HCT116 (cell line): ENCODE data around the gene ABHD1. TPM values are rescaled to one million over a fixed set of nuclear protein-coding genes. Genes with fewer than 3 reads are reported as not detected.

ENCODE experiments used
- ATAC-seq: fragments of 200-7000 bp; cut with Tn5 transposase; 2 replicates; pipeline ENCODE4 v1.9.1; 2020; ENCODE audit warnings: mild to moderate bottlenecking, moderate library complexity
- BruUV-seq: library from RNA; stranded (reverse); fragments of 400-500 nt; replicated peaks from 2 replicates; lab custom pipeline; 2021; lab: Mats Ljungman, UMichigan
- CTCF ChIA-PET: fragments of 300-600 bp; sonication (Branson Sonifier 250); formaldehyde crosslinking; loops from one replicate; lab custom pipeline; 2021; ENCODE audit warnings: antibody characterized with exemption; lab: Charles Lee
- POLR2A ChIA-PET: fragments of 300-600, 350-600 bp; sonication (Branson Sonifier 250); formaldehyde crosslinking; loops from one replicate; lab custom pipeline; 2021; ENCODE audit warnings: antibody characterized with exemption; lab: Charles Lee
- RAD21 ChIA-PET, 2 experiments: fragments of 300-600 bp; sonication (Branson Sonifier 250); formaldehyde crosslinking; loops; one replicate each; lab custom pipeline; 2023; ENCODE audit warnings: low total read pairs in 2 of 2; ENCODE audit not compliant: uncharacterized antibody in 2 of 2, unreplicated experiment in 2 of 2, low non-redundant PET in 1 of 2; lab: Charles Lee
- DNase-seq: peaks from one replicate; pipeline ENCODE4 v3.0.0-alpha.2; 2010; ENCODE audit warnings: low read depth, low spot score
- H2AFZ ChIP-seq: fragments of 200-600 bp; shearing (Covaris generic), sonication (generic); 2 replicates; pipeline ENCODE4 v1.6.1; 2017; ENCODE audit warnings: low read depth, mixed run types, mixed read lengths, antibody characterized with exemption, low read length; ENCODE audit not compliant: poor library complexity, severe bottlenecking
- H3K27ac ChIP-seq: 2 replicates; pipeline ENCODE4 v1.5.1; 2012; ENCODE audit warnings: low read depth, low read length
- H3K27me3 ChIP-seq: fragments of 200-600 bp; sonication (generic); 2 replicates; pipeline ENCODE4 v1.6.1; 2016; ENCODE audit warnings: mixed run types, low read length, mixed read lengths; ENCODE audit not compliant: insufficient read depth
- H3K36me3 ChIP-seq, 2 experiments: fragments of 200-500 bp in 1 of 2; fragments of 200-600 bp in 1 of 2; sonication (Bioruptor generic) in 1 of 2; sonication (generic) in 1 of 2; 2 replicates each; pipeline versions ENCODE4 v1.5.1 to v1.6.1; 2014 to 2016; ENCODE audit warnings: low read length in 2 of 2, inconsistent platforms in 1 of 2, mixed read lengths in 1 of 2, mixed run types in 1 of 2; ENCODE audit not compliant: insufficient read depth in 2 of 2, control insufficient read depth in 1 of 2
- H3K4me1 ChIP-seq, 2 experiments: fragments of 200-600 bp in 1 of 2; sonication (generic) in 1 of 2; 2 replicates each; pipeline versions ENCODE4 v1.5.1 to v1.6.1; 2012 to 2017; ENCODE audit warnings: low read length in 2 of 2, inconsistent platforms in 1 of 2, mild to moderate bottlenecking in 1 of 2, mixed read lengths in 1 of 2, mixed run types in 1 of 2, moderate library complexity in 1 of 2; ENCODE audit not compliant: insufficient read depth in 2 of 2, control insufficient read depth in 1 of 2
- H3K4me2 ChIP-seq: fragments of 200-600 bp; sonication (generic); 2 replicates; pipeline ENCODE4 v1.6.1; 2017; ENCODE audit warnings: mixed run types, low read length, mixed read lengths
- H3K4me3 ChIP-seq, 2 experiments: fragments of 200-600 bp in 1 of 2; sonication (generic) in 1 of 2; replicated peaks in 1 of 2; 2 replicates each; pipeline ENCODE4 v1.5.1; 2011 to 2016; ENCODE audit warnings: low read length in 2 of 2, control low read depth in 1 of 2, low read depth in 1 of 2, mild to moderate bottlenecking in 1 of 2, mixed read lengths in 1 of 2, mixed run types in 1 of 2
- H3K79me2 ChIP-seq: fragments of 200-600 bp; sonication (generic); 2 replicates; pipeline ENCODE4 v1.6.1; 2017; ENCODE audit warnings: mild to moderate bottlenecking, mixed run types, low read length, moderate library complexity, mixed read lengths; ENCODE audit not compliant: insufficient read depth
- H3K9ac ChIP-seq: fragments of 200-600 bp; sonication (generic); 2 replicates; pipeline ENCODE4 v1.6.1; 2016; ENCODE audit warnings: low read length, mixed read lengths
- H3K9me2 ChIP-seq: fragments of 200-600 bp; sonication (generic), shearing (Covaris generic); 2 replicates; pipeline ENCODE4 v1.6.1; 2017; ENCODE audit warnings: mixed run types, mild to moderate bottlenecking, moderate library complexity; ENCODE audit not compliant: insufficient read depth
- H3K9me3 ChIP-seq, 2 experiments: fragments of 200-500 bp in 1 of 2; fragments of 200-600 bp in 1 of 2; sonication (Bioruptor generic) in 1 of 2; sonication (generic) in 1 of 2; 2 replicates each; pipeline ENCODE4 v1.6.1; 2014 to 2017; ENCODE audit warnings: low read length in 2 of 2, mixed read lengths in 2 of 2, inconsistent platforms in 1 of 2, low read depth in 1 of 2, mild to moderate bottlenecking in 1 of 2, mixed run types in 1 of 2, moderate library complexity in 1 of 2; ENCODE audit not compliant: control insufficient read depth in 1 of 2, insufficient read depth in 1 of 2
- H4K20me1 ChIP-seq: fragments of 200-600 bp; sonication (generic), shearing (Covaris generic); 2 replicates; pipeline ENCODE4 v1.6.1; 2017; ENCODE audit warnings: mixed run types, mild to moderate bottlenecking, moderate library complexity; ENCODE audit not compliant: insufficient read depth
- CBX3 ChIP-seq: IDR thresholded peaks from 2 replicates; pipeline ENCODE4 v1.6.1; 2012; ENCODE audit warnings: low read depth
- CEBPB ChIP-seq: IDR thresholded peaks from 2 replicates; pipeline ENCODE4 v1.6.1; 2012; ENCODE audit warnings: low read depth
- FOSL1 ChIP-seq: IDR thresholded peaks from 2 replicates; pipeline ENCODE4 v1.6.1; 2012; ENCODE audit warnings: low read depth
- RAD21 ChIP-seq: IDR thresholded peaks from 2 replicates; pipeline ENCODE4 v1.6.1; 2012; ENCODE audit warnings: low read depth, mild to moderate bottlenecking
- SIN3A ChIP-seq: IDR thresholded peaks from 2 replicates; pipeline ENCODE4 v1.6.1; 2012; ENCODE audit warnings: low read depth
- TCF7L2 ChIP-seq: IDR thresholded peaks from 2 replicates; pipeline ENCODE4 v1.7.0; 2011; ENCODE audit warnings: borderline replicate concordance, inconsistent platforms; ENCODE audit not compliant: insufficient read depth, insufficient read length; ENCODE audit errors: extremely low read depth
- YY1 ChIP-seq: IDR thresholded peaks from 2 replicates; pipeline ENCODE4 v1.6.1; 2011; ENCODE audit warnings: low read length, low read depth, moderate library complexity, mild to moderate bottlenecking; ENCODE audit not compliant: insufficient replicate concordance; ENCODE audit errors: extremely low read depth
- ZFX ChIP-seq: fragments of 450-650 bp; IDR thresholded peaks from 2 replicates; pipeline ENCODE4 v1.6.1; 2017
- intact Hi-C: fragments of 100-400 bp; cut with micrococcal nuclease; formaldehyde crosslinking; loops from 2 replicates; pipeline ENCODE4 v1.10.0; 2022
- total RNA-seq: library from RNA; stranded (reverse); gene quantifications from one replicate; pipeline ENCODE4 v1.2.1, GENCODE V29; 2021; ENCODE audit not compliant: unreplicated experiment
- TF ChIP-seq, protein P1 (sequence below): IDR thresholded peaks from 2 replicates; pipeline ENCODE4 v1.6.1; 2012

The ABHD1 gene
- total RNA-seq, 1 experiment from 2014 or later: not detected

DNA sequence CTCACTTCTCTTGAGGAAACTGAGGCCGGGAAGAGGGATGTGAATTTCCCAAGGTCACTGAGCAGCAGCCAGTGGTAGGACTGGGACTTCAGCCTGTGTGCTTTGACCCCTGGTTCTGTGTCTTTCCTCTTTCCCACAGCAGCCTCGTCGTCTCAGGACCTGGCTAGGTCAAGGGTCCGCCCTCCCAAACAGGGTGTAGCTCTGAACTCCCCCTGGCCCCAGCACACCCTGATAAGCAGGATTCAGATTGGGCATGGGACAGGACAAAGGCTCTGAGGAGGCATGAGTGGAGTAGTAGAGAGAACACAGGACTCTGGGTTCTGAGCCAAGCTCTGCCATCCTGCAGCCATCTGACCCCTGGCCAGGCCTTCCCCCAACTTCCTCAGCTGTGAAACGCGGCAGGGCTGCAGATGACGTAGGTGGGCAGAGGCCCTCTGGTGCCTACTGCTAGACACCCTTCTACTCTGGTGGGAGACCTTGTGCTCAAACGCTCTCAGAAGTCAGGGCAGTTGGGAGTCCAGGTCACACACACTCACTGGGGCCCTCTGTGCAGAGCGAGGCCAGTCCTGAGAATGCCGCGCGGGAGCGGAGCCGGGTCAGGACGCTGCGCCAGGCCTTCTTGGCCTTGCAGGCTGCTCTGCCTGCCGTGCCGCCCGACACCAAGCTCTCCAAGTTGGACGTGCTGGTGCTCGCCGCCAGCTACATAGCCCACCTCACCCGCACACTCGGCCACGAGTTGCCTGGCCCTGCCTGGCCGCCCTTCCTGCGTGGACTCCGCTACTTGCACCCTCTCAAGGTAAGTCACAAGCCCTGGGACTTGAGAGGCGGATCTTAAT is 26.2 kb downstream of the ABHD1 start:
- CTCF ChIA-PET: no interaction called here
- intact Hi-C loops: no loop called here

DNA sequence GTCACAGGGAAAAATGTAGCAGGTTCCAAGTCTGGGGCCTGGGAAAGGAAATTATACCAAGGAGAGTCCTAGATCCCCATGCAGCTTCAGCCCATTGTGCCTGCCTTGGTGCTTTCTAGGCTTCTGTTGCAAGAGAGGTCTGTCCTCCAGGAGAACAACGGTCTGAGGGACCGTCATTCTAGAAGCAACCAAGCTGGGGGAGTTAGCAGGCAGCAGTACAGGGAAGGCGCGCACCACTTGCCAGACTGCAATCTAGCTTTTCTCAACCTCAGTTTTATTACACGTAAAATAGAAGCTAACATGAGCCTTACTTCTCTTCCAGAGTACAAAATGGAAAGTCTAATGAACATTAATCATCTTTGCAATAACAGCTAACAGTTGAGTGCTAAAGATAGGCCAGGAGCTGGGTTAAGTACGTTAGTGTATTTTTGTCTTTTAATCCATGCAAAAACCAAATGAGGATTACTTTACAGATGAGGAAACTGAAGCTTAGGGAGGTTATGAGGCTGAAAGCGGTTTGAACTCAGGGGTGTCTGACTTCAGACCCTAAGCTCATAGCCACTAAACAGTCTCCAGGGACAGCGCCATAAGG is 27.1 kb downstream of the ABHD1 start:
- ATAC-seq: no peak
- Histone ChIP-seq H3K36me3 (no peaks in the 10 kb centered on the region), H3K9me2 (no peaks in the 10 kb centered on the region), H3K79me2 (no peaks in the 10 kb centered on the region), H3K4me2 (no peak overlapping the region), H3K9me3 (no peaks in the 10 kb centered on the region)
- POLR2A ChIA-PET: interaction anchor here (1.5 kb wide), 1 partner anchor 61 kb away, joined by 4 read pairs; the partner anchor contains the start of genes ATRAID and SLC5A6
- intact Hi-C loops: no loop called here
- TF ChIP-seq, protein P1, sequence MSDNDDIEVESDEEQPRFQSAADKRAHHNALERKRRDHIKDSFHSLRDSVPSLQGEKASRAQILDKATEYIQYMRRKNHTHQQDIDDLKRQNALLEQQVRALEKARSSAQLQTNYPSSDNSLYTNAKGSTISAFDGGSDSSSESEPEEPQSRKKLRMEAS: no peak
- TF ChIP-seq, all 23 proteins: peak for 0
- BruUV-seq: no TSS peak
- RAD21 ChIA-PET: interaction anchor here in 1 of 2 experiments (0.6 kb wide), 1 partner anchor 9 kb away, joined by 6 read pairs; no protein-coding TSS in a partner anchor
- Histone ChIP-seq H2AFZ (no peak overlapping the region), H3K27me3 (no peaks in the 10 kb centered on the region), H4K20me1 (no peaks in the 10 kb centered on the region), H3K4me1 (peaks cover 0 to 17% of the 10 kb centered on the region in 2 experiments; a peak in 2 of 4 replicates), H3K27ac (no peak overlapping the region), H3K9ac (no peak overlapping the region), H3K4me3 (no peak overlapping the region)
- CTCF ChIA-PET: interaction anchor here (1.1 kb wide), 1 partner anchor 129 kb away, joined by 3 read pairs; no protein-coding TSS in a partner anchor
- DNase-seq: no peak

More for the DNA sequence above, 26.2 kb downstream of the ABHD1 start:
- Histone ChIP-seq H3K4me2 (no peak overlapping the region), H3K4me3 (no peak overlapping the region), H3K9ac (no peak overlapping the region), H3K36me3 (no peaks in the 10 kb centered on the region), H2AFZ (no peak overlapping the region), H3K9me3 (no peaks in the 10 kb centered on the region), H4K20me1 (no peaks in the 10 kb centered on the region), H3K4me1 (peaks cover 0 to 17% of the 10 kb centered on the region in 2 experiments; a peak in 2 of 4 replicates)
- DNase-seq: no peak
- BruUV-seq: no TSS peak
- RAD21 ChIA-PET: no interaction called here
- TF ChIP-seq YY1: no peak
- TF ChIP-seq RAD21: no peak
- no peak for TF ChIP-seq ZFX
- no peak for TF ChIP-seq CBX3
- TF ChIP-seq TCF7L2: no peak
- no peak for TF ChIP-seq SIN3A
- TF ChIP-seq FOSL1: no peak
- TF ChIP-seq CEBPB: no peak
- TF ChIP-seq, all 23 proteins: peak for 0
- H3K79me2 ChIP-seq: no peaks in the 10 kb centered on the region
- POLR2A ChIA-PET: interaction anchor here (1.5 kb wide), 1 partner anchor 62 kb away, joined by 4 read pairs; the partner anchor contains the start of genes ATRAID and SLC5A6
- ATAC-seq: no peak
- no peaks in the 10 kb centered on the region for H3K27me3 ChIP-seq
- no peaks in the 10 kb centered on the region for H3K9me2 ChIP-seq
- no peak overlapping the region for H3K27ac ChIP-seq
